Measurements from ENCODE around the gene BTAF1.

BTAF1 gene

GRCh38 chr10:91976317-91977051 lies 52.9 kb downstream of the BTAF1 start:
- Histone ChIP-seq H3K27me3 (ENCODE audit: insufficient read depth, poor library complexity, severe bottlenecking) (no peaks in the 10 kb centered on the region), H3K27ac (replicated peaks) (no peak overlapping the region), H3K4me3 (replicated peaks; ENCODE audit: insufficient read depth, low read length) (no peak overlapping the region)
- DNase-seq (ENCODE audit: low read depth in 1 of 2, low spot score in 1 of 2): no peak
- TF ChIP-seq SPI1 (IDR thresholded peaks at IDR 0.05; ENCODE audit: borderline replicate concordance, low read depth): no peak

- DNase-seq (ENCODE audit: low read depth in 1 of 2, low spot score in 1 of 2): no peak
- Histone ChIP-seq H3K27ac (replicated peaks) (no peak overlapping the region), H3K4me3 (replicated peaks; ENCODE audit: insufficient read depth, low read length) (no peak overlapping the region), H3K27me3 (ENCODE audit: insufficient read depth, poor library complexity, severe bottlenecking) (no peaks in the 10 kb centered on the region)
- TF ChIP-seq CTCF (IDR thresholded peaks at IDR 0.05; ENCODE audit: insufficient read depth, low read length) (no peak), SPI1 (IDR thresholded peaks at IDR 0.05; ENCODE audit: borderline replicate concordance, low read depth) (no peak), POLR2AphosphoS5 (IDR thresholded peaks at IDR 0.05; ENCODE audit: low read depth) (no peak)
Measured at GRCh38 chr10:91977491-91977890, 53.9 kb downstream of the BTAF1 start.

- DNase-seq (ENCODE audit: low read depth in 1 of 2, low spot score in 1 of 2): no peak
- Histone ChIP-seq H3K4me3 (replicated peaks; ENCODE audit: insufficient read depth, low read length) (no peak overlapping the region), H3K27me3 (ENCODE audit: insufficient read depth, poor library complexity, severe bottlenecking) (no peaks in the 10 kb centered on the region), H3K27ac (replicated peaks) (no peak overlapping the region)
- TF ChIP-seq GABPA (IDR thresholded peaks at IDR 0.05; ENCODE audit: low read depth) (no peak), POLR2AphosphoS5 (IDR thresholded peaks at IDR 0.05; ENCODE audit: low read depth) (no peak), CTCF (IDR thresholded peaks at IDR 0.05; ENCODE audit: insufficient read depth, low read length) (no peak), REST (IDR thresholded peaks at IDR 0.05; ENCODE audit: insufficient replicate concordance, low read depth) (no peak), SPI1 (IDR thresholded peaks at IDR 0.05; ENCODE audit: borderline replicate concordance, low read depth) (no peak)
Measured at GRCh38 chr10:91978585-91978984, 55.0 kb downstream of the BTAF1 start.

GRCh38 chr10:91980319-91980718 lies 56.7 kb downstream of the BTAF1 start:
- no peak overlapping the region for H3K27ac ChIP-seq (replicated peaks)
- TF ChIP-seq CTCF (IDR thresholded peaks at IDR 0.05; ENCODE audit: insufficient read depth, low read length): no peak

GRCh38 chr10:91983416-91983815 lies 59.8 kb downstream of the BTAF1 start:
- DNase-seq (ENCODE audit: low read depth in 1 of 2, low spot score in 1 of 2): no peak
- TF ChIP-seq GABPA (IDR thresholded peaks at IDR 0.05; ENCODE audit: low read depth) (no peak), REST (IDR thresholded peaks at IDR 0.05; ENCODE audit: insufficient replicate concordance, low read depth) (no peak), CTCF (IDR thresholded peaks at IDR 0.05; ENCODE audit: insufficient read depth, low read length) (no peak), POLR2AphosphoS5 (IDR thresholded peaks at IDR 0.05; ENCODE audit: low read depth) (no peak), SPI1 (IDR thresholded peaks at IDR 0.05; ENCODE audit: borderline replicate concordance, low read depth) (no peak)
- Histone ChIP-seq H3K4me3 (replicated peaks; ENCODE audit: insufficient read depth, low read length) (no peak overlapping the region), H3K27me3 (ENCODE audit: insufficient read depth, poor library complexity, severe bottlenecking) (no peaks in the 10 kb centered on the region), H3K27ac (replicated peaks) (no peak overlapping the region)

More at GRCh38 chr10:91980319-91980718, 56.7 kb downstream of the BTAF1 start:
- Histone ChIP-seq H3K27me3 (ENCODE audit: insufficient read depth, poor library complexity, severe bottlenecking) (no peaks in the 10 kb centered on the region), H3K4me3 (replicated peaks; ENCODE audit: insufficient read depth, low read length) (no peak overlapping the region)
- no peak for DNase-seq (ENCODE audit: low read depth in 1 of 2, low spot score in 1 of 2)

All from HL-60 (cell line).